Testis (tissue), 2 donors: ENCODE measurements around the gene TRIM69.

Source experiments
- POLR2A ChIP-seq: fragments of 450-650 bp; IDR thresholded peaks from one replicate; pipeline ENCODE4 v1.6.1; 2017; ENCODE audit warnings: antibody characterized with exemption, mild to moderate bottlenecking, moderate library complexity
- TF ChIP-seq, protein P1 (sequence below), 3 experiments: fragments of 450-650 bp in 2 of 3; fragments of 200-600 bp in 1 of 3; sonication (generic) in 1 of 3; IDR thresholded peaks; one replicate each; pipeline ENCODE4 v1.5.1; 2016 to 2019; ENCODE audit warnings: antibody characterized with exemption in 3 of 3, mild to moderate bottlenecking in 2 of 3, moderate library complexity in 1 of 3

DNA sequence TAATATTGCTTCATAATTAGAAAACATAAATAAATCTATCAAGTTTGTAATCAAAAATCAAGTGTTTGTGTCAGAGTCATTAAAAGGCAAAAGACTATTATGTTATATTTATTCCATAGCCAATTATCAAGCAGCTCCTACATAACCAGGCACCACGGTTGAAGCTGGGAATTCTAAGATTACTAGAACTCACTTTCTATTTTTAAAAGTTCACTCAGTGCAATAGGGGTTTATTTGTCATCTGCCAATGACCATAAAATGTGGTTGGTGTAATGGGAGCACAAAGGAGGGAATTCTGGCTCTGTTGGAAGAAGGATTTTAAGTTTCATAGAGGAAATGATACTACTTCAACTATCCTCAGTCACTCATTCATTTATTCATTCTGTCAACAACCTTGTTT, 57.7 kb downstream of the TRIM69 start:
- TF ChIP-seq, protein P1, sequence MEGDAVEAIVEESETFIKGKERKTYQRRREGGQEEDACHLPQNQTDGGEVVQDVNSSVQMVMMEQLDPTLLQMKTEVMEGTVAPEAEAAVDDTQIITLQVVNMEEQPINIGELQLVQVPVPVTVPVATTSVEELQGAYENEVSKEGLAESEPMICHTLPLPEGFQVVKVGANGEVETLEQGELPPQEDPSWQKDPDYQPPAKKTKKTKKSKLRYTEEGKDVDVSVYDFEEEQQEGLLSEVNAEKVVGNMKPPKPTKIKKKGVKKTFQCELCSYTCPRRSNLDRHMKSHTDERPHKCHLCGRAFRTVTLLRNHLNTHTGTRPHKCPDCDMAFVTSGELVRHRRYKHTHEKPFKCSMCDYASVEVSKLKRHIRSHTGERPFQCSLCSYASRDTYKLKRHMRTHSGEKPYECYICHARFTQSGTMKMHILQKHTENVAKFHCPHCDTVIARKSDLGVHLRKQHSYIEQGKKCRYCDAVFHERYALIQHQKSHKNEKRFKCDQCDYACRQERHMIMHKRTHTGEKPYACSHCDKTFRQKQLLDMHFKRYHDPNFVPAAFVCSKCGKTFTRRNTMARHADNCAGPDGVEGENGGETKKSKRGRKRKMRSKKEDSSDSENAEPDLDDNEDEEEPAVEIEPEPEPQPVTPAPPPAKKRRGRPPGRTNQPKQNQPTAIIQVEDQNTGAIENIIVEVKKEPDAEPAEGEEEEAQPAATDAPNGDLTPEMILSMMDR (IDR thresholded peaks at IDR 0.05) = no peak
- TF ChIP-seq POLR2A = no peak
